Retinal pigment epithelial cell (primary cell): Measurements from ENCODE around the gene LRRC4C.

Experiments used
- DNase-seq: peaks from one replicate; pipeline ENCODE4 v3.0.0-alpha.2; 2010; ENCODE audit warnings: low read depth
- H3K4me3 ChIP-seq: 2 replicates; pipeline ENCODE4 v1.5.1; 2011; ENCODE audit warnings: mild to moderate bottlenecking, low read length, control low read depth, moderate library complexity
- CTCF ChIP-seq: conservative IDR thresholded peaks from 2 replicates; pipeline ENCODE4 v1.5.1; 2011; ENCODE audit warnings: low read depth, low read length, control low read depth, inconsistent platforms

LRRC4C gene

GRCh38 chr11:40255457-40255856 is 1204.0 kb downstream of the LRRC4C start:
- H3K4me3 ChIP-seq = no peak overlapping the region
- no peak for DNase-seq
- no peak for TF ChIP-seq CTCF

- no peak for TF ChIP-seq CTCF
- DNase-seq = no peak
- H3K4me3 ChIP-seq = no peak overlapping the region
Observed at GRCh38 chr11:40253166-40253565, 1206.3 kb downstream of the LRRC4C start.

- H3K4me3 ChIP-seq = no peak overlapping the region
- no peak for TF ChIP-seq CTCF
- DNase-seq = no peak
Observed at GRCh38 chr11:40252236-40252635, 1207.2 kb downstream of the LRRC4C start.

- no peak for DNase-seq
- no peak overlapping the region for H3K4me3 ChIP-seq
- no peak for TF ChIP-seq CTCF
Observed at GRCh38 chr11:40246983-40247382, 1212.5 kb downstream of the LRRC4C start.

- DNase-seq = no peak
- H3K4me3 ChIP-seq = no peak overlapping the region
- no peak for TF ChIP-seq CTCF
Observed at GRCh38 chr11:40241524-40242051, 1217.9 kb downstream of the LRRC4C start.

- no peak for TF ChIP-seq CTCF
- H3K4me3 ChIP-seq = no peak overlapping the region
- DNase-seq = no peak
Observed at GRCh38 chr11:40240284-40240683, 1219.2 kb downstream of the LRRC4C start.

- no peak for DNase-seq
- TF ChIP-seq CTCF = no peak
- H3K4me3 ChIP-seq = no peak overlapping the region
Observed at GRCh38 chr11:40236526-40236925, 1222.9 kb downstream of the LRRC4C start.
